HG03103 (cell line): ENCODE data around the gene UIMC1.

Source experiments
- ATAC-seq: cut with Tn5 transposase; IDR thresholded peaks from one replicate; pipeline ENCODE4 v1.9.1; 2021; ENCODE audit warnings: low read depth; ENCODE audit not compliant: unreplicated experiment

UIMC1 gene

GRCh38 chr5:176956756-176957155 lies 49.8 kb downstream of the UIMC1 start:
- no peak for ATAC-seq

GRCh38 chr5:176955895-176956294 lies 50.7 kb downstream of the UIMC1 start:
- ATAC-seq: no peak

- ATAC-seq: no peak
Measured at GRCh38 chr5:176954050-176954449, 52.5 kb downstream of the UIMC1 start.

GRCh38 chr5:176952531-176953193 lies 53.9 kb downstream of the UIMC1 start:
- no peak for ATAC-seq

DNA sequence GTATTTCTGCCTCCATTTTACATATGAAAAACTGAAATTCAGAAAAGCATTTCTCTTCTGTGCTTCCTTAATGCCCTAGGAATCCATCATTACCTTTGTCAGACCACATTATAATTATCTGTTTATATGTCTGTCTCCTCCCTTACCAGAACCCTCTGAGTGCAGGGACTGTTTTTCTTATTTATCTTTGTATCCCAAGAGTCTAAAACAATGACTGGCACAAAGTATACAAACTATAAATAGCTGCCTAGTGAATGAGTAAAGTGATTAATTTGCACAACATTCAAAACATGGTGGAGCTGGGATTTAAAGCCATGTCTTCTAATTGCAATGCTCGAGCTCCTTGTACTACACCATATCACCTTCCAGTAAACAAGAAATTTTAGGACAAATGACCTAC lies 58.1 kb downstream of the UIMC1 start:
- ATAC-seq: no peak

DNA sequence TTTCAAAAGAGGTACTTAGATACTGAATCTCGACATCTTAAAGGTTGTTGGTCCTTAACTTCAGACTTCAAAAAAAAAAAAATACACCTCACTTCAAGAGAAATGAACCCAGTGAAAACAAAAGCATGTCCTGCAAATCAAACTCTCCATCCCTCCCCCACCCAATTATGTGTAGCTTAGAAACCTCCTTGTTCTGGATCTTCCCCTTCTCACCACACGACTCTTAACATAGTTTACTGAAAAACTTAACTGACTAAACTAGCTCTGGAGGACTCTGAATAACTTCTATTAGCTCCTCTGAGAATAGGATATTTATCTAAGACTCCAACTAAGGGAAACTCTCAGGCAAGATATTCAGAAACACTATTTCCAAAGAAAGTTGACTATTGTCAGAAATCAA lies 58.7 kb downstream of the UIMC1 start:
- ATAC-seq: no peak

GRCh38 chr5:176944268-176944667 lies 62.3 kb downstream of the UIMC1 start:
- ATAC-seq: no peak

DNA sequence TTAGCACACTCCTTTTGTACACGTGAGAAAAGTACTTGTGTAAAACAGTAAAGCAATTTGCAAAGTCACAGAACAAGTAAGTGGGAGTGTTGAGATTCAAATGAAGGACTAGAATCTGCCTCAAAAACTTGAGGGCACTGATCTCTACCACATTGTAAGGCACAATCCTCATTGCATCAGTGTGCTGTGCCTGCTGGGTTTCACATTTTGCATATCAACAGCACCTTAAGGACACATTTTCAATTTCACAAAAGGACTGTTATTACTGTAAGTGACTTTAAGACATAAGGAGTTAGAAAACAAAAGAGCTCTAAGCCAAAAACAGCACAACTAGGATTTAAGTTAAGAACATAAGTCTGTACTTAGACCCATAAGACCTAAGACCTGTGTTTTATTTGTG lies 62.8 kb downstream of the UIMC1 start:
- no peak for ATAC-seq

GRCh38 chr5:176941951-176942350 lies 64.6 kb downstream of the UIMC1 start:
- ATAC-seq: no peak

DNA sequence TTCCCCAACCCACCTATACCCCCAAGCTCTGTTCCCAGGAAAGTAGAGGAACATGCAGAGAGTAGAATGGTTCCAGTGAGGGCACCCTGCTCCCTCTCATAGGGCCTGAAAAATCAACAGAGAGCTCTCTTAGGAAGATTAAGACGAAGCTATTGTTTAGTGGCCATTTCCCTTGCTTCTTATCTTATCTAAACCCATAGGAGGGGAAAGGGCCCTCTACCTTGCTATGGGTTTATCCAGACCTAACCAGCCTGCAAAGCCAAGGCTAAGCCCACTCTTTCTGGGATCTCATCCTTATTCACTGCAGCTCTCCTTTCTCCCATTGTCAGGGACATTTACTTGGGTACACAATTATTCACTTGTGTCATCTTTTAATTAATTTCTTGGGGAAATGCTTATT lies 68.1 kb downstream of the UIMC1 start:
- ATAC-seq: no peak

DNA sequence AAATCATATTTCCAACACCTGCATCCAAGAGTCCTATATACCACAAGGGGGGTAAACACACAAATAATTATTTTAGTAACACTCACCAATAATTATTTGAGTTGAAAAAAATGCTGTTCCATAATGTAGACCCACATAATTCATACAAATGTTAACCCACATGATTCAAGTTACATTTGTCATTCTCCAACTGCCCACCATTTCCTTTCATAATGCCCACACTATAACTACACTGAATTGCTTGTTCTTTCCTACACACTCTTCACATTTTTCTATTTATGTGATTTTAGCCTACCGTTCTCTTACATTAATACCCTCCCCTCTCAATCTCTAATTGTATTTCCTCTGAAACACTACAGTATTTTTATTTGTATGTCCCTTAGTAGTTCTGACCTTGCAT lies 71.6 kb downstream of the UIMC1 start:
- no peak for ATAC-seq

- ATAC-seq: no peak
Measured at GRCh38 chr5:176934309-176934930, 72.2 kb downstream of the UIMC1 start.

DNA sequence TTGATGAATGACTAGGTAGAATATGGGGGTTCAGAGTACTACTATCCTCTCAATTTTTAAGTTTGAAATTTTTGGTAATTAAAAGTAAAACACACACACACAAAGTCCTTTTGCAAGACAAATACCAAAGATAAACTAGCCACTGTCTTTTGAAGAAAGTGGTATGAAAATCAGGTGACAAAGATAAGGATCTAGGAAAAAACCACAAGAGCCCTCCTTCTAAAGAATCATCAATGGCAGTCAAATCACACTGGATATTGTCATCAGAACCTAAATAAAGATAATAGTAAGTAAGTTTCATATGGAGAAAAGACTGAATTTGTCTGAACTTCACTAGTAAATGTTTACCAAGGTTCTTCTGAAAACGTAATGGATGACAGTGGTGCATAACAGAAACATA lies 76.9 kb downstream of the UIMC1 start:
- no peak for ATAC-seq

DNA sequence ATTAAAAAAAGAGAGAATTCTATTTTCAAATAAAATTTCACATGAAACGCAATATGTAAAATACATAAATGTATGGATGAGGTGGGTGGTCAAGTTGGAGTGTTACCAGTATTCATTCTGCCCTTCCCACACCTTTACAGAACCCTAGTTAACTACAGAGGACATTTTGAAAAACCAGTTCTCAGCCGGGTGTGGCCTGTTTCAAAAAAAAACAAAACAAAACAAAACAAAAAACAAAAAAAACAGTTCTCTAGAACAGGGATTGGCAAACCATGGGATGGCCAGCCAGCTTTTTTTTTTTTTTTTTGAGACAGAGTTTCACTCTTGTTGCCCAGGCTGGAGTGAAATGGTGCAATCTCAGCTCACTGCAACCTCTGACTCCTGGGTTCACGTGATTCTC lies 79.0 kb downstream of the UIMC1 start:
- ATAC-seq: no peak

DNA sequence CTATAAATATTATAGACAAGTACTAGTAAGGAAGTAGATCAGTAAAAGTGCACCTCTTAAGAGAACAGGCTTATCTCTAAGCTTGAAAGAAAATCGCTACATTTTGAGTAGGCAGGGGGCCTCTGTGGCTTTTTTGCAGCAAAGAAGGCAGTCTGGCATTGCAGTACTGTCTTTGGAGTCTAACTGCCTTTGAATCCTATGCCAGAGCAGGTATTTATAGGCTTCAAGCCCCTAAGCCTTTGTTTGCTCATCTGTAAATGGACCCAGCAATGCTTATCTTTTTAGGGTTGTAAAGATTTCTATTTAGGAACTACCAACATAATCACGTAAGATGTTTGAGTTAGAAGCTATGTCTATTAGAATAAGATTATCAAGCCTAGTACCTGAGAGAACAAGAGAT lies 83.8 kb downstream of the UIMC1 start:
- no peak for ATAC-seq

DNA sequence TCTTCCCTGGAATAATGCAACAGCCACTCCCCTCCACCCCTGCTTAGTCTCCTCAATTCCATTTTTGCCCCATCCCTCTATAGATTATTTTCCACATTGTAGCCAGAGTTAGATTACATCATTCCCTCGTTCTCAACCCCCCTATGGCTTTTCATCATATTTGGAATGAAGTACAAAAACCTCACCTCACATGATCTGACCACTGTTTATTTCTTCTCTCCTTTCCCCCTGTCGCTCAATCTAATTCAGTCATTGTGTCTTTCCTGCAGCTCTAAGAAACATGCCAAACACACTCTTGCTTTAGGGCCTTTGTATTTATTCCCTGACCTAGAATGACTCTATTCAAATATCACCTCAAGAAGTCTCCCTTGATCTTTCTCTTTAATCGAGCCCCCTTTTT lies 84.9 kb downstream of the UIMC1 start:
- no peak for ATAC-seq

DNA sequence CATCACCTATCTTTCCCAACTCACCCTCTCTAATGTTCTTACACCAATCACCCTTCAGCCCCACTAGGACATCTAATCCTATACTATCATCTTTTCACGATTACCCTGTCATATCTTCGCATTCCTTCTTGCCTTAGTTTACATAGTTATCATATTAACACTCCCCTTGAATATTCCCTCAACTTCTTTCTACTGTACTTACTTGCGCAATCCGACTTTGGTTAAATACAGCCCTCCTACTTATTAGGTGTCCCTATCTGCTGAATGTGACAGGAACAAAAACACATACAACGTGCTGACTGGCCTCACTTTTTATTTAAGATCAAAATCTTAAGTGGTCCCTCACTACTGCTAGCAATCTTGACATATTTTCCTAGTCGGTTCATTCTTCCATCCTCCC lies 88.0 kb downstream of the UIMC1 start:
- no peak for ATAC-seq

- no peak for ATAC-seq
Measured at GRCh38 chr5:176916337-176916736, 90.2 kb downstream of the UIMC1 start.

DNA sequence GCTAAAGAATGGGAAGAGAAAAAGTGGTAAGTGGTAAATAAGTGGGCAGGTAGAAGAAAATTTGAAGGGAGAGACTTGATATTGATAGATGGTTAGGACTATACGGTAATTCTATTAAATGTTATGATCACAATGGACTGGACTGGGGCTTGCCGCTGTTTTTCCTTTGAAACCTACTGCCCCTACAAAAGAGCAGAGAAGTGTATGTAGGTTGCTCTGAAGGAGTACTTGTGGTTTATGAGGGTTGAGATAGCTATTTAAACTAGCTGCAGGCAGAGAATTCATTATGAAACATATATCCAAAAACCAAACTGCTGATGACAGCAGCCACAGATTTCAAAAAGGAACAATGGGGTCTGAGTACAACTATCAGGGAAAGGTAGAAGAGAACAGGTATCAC lies 90.7 kb downstream of the UIMC1 start:
- no peak for ATAC-seq

DNA sequence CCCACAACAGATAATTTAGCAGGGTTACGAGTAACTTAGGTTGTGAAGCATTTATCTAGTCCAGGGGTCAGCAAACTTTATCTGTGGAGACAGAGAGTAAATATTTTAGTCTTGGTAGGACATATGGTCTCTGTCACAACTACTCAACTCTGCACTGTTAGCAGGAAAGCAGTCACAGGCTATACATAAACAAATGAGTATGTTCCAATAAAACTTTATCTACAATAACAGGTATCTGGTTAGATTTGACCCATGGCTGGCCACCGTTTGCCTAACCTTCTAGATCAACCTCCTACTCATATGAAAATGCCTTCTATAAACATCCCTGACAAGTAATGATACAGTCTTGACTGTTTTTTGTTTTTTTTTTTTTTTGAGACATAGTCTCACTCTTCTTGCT lies 94.5 kb downstream of the UIMC1 start:
- ATAC-seq: no peak

- ATAC-seq: no peak
Measured at GRCh38 chr5:176908675-176909368, 97.8 kb downstream of the UIMC1 start.

GRCh38 chr5:176906796-176907195 lies 99.8 kb downstream of the UIMC1 start:
- no peak for ATAC-seq
